Measurements from ENCODE around the gene WBP4.
"Not testable (repeated sequence)": the region's sequence is repeated elsewhere in the genome, so short reads cannot be mapped to it uniquely, and the experiment has no call there.

GRCh38 chr13:41131189-41131588 is 69.9 kb downstream of the WBP4 start:
- TF ChIP-seq CTCF, EP300 (IDR thresholded peaks at IDR 0.05): not testable (repeated sequence)
